HUDEP-2 (cell line): ENCODE data around the gene CEP350.

Experiments used
- DNase-seq, 76 experiments: peaks; one replicate each; lab custom pipeline; 2025; ENCODE audit not compliant: unreplicated experiment in 76 of 76; lab: John Stamatoyannopoulos, UW

The CEP350 gene

DNA sequence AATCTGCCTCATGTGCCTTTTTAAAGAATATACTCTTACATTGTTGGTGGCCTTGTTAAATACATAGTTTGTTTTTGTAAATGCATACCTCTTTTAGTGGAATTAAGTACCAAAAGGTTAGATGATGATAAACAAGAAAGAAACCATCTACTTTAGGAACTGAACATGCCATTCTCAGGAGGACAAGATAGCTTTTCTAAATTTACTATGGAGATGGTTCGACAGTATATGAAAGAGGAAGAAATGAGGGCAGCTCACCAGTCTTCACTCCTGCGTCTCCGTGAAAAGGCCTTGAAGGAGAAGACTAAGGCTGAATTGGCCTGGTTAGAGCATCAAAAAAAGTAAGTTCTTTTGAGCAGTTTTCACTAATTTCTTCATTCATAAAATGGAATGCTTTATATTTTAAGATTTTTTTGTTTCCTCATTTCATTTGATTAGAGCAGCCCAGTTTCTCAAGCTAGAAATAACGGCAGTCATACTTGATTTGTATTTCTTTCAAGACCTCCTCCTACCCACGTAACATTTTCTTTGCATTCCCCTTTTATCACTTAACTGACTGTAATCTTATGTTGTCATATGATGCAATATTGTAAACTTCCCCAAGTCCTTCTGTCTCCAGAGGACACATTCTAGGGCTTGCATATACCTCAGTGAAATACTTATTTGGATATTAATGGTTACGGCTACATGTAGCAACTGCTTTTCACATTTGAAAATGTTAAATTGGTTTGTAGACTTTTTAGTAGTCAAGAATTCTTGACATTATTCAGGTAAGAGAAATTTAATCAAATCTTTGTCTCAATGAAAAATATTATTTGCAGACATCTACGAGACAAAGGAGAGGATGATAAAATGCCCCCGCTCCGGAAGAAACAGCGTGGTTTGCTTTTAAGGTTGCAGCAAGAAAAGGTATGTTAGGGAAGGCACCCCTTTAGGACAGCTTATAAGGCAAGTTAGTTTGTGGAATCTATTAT lies 99.3 kb downstream of the CEP350 start:
- no peak for DNase-seq

DNA sequence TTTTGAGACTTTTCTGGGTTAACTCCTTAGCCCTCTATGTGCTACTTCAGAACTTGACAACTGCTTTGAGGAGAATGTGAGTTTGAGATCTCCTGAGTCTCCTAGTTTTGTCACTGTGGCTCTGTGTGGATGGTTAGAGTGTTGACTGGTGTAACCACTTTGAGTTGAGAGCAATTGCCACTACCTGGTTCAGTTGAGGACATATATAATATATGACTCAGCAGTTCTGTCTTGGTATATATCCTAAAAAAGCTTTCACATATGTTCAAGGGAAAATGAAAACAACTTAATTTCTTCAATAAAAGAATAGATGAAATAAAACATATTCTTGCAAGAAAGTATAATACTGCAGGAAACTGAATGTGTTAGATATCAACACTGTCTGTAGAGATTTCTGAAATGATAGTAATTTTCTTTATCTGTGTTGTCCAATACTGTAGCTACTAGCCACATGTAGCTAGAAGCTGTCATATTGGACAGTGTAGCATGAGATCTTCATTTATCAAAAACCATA lies 103.3 kb downstream of the CEP350 start:
- peak in 7 of 76 experiments; percentile 1 to 18 (median 6) for DNase-seq

DNA sequence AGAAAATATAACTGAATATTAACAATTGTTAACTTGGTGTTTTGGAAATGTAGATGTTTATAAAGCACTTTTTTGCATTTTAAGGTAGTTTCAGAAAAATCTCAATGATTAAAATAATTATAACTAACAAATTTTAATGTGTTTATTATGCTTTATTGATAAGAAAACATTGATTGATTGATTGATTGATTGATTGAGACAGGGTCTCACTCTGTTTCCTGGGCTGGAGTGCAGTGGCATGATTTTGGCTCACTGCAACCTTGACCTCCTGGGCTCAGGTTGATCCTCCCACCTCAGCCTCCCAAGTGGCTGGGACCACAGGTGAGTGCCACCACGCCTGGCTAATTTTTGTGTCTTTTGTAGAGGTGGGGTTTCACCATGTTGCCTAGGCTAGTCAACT lies 106.4 kb downstream of the CEP350 start:
- no peak for DNase-seq

DNA sequence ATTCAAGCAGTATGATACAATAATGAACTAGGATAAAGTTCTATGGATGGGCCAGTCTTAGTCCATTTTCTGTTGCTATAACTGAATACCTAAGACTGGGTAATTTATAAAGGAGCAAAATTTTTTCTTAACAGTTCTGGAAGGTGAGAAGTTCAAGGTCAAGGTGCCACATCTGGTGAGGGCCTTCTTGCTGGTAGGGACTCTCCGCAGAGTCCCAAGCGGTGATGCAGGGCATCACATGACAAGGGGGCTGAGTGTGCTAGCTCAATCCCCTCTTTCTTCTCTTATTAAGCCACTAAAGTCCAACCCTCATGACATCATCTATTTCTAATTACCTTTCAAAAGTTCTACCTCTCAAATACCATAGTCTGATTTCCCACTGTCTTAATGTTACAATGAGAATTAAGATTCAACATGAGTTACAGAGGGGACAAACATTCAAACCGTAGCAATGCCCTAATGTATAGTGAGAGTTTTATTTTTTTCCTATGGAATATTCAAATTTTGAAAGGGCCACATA lies 107.9 kb downstream of the CEP350 start:
- DNase-seq, result no peak

DNA sequence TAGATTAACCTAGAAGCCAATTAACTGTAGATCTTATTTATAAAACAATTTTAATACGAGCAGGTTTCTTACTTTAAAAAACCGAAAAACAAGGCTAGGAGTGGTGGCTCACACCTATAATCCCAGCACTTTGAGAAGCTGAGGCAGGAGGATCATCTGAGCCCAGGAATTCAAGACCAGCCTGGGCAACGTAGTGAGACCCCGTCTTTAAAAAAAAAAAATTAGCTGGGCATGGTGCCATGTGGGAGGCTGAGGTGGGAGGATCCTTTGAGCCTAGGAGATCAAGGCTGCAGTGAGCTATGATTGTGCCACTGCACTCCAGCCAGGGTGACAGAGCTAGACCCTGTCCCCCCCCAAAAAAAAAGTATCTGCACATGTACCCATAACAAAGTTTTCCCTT lies 110.8 kb downstream of the CEP350 start:
- no peak for DNase-seq

DNA sequence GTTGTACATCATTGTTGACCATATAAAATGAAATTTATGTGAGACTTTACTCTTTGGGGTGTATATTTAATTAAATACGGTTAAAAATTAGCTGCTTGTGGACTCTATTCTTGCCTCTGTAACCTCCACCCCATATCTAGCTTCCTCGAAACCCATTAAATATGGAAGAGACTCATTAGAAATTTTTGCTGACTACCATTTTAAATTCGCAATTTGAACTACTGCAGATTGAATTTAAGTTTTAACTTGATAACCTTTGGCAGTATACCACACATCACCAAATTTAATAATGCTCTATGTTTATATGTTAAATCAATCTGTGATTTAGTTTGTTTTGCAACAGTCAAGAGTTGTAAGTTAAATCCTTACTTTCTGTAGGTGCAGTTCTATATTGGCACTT lies 111.5 kb downstream of the CEP350 start:
- no peak for DNase-seq

DNA sequence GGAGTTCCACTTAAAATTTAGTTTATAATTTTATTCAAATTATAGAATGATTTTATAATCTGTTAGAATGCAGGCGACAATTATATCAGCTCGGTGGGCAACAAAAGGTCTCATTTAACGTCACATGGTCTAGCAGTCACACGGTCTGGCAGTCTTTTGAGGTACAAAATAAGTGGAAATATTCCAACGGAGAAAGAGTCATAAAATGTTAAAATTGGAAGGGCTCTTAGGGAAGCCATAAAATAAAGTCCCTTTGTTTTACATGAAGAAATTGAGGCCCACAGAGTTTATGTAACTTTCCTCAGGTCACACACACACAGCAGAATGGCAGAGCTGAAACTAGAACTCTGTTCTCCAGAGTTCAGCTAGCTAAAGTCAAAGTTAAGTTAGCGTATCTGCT lies 115.7 kb downstream of the CEP350 start:
- no peak for DNase-seq

DNA sequence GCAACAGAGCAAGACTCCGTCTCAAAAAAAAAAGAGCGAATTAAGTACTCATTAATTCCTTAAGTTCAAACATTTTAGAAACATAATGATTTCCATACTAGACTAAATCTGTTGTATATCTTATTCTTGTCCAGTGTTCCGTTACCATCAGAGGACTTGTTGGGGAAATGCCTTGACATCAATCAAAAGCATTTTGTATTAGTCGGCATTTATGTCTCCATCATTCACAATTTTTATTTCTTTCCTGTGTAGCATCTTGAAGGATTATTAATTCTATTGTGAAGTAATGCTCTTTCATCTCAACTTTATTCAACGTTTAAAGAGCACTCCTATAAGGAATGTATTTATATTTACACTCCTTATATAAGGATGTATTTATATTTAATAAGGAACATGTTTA lies 117.1 kb downstream of the CEP350 start:
- no peak for DNase-seq

DNA sequence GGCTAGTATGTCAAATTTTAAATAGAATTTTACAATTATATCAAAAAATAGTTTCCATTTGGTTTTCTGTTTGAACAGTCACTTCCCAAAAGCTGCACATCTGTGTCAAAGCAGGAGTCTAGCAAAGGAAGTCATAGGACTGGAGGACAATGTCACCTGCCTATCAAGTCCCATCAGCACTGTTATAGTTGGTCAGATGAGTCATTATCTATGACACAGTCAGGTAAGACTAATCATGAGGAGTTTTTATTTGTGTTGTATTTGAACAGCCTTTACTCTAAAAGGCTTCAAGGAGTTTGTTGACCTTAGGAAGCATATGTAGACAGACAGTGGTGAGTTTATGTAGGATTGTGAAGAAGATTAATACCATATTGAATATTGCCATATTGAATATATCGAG lies 125.8 kb downstream of the CEP350 start:
- peak in 1 of 76 experiments; percentile 0 for DNase-seq

DNA sequence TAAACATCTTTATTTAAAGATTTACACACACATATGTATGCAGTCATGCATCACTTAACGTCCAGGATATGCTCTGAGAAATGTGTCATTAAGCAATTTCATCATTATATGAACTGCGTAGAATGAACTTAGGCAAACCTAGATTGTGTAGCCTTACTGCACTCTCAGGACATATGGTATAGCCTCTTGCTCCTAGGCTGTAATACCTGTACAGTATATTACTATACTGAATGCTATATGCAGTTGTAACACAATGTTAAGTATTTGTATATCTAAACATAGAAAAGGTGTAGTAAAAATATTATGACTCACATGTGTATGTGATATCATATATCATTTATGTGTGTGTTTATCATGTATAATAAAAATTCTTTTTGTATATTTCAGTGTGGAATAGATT lies 126.9 kb downstream of the CEP350 start:
- DNase-seq, result no peak

DNA sequence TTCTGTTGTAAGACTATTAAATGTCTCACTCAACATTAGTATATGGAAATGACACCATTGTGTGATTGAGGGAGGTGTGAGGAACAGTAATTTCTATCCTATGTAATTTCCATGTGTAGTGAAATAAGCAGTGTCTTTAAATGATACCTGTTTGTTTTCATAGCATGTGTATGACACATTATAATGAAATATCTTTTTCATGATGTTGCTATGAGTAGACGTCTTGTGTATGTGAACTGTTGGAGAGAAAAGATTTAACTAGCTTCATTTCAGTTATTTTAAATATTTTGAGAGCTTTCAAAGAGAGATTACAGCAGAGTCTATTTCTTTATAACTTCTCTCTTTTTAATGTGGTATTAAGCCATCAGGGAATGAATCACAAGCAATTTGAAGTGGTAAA lies 128.6 kb downstream of the CEP350 start:
- DNase-seq, result no peak

DNA sequence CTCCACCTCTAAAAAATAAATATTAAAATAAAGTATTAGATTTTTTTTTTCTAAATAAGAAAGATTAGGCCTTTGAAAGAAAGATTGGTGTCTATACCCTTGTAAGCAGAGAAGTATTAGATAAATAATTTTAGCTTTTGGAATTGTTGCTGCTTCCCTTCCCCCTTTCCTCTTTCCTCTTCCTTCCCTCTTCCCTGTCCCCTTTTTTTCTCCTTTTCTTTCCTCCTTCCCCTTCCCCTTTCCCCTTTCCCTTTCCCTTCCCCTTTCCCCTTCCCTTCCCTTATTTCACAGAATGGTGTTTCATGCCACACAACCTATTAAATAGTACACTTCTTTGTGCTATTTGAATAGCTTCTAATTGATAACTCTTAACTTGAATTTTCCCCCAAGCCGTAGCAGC lies 130.3 kb downstream of the CEP350 start:
- no peak for DNase-seq

DNA sequence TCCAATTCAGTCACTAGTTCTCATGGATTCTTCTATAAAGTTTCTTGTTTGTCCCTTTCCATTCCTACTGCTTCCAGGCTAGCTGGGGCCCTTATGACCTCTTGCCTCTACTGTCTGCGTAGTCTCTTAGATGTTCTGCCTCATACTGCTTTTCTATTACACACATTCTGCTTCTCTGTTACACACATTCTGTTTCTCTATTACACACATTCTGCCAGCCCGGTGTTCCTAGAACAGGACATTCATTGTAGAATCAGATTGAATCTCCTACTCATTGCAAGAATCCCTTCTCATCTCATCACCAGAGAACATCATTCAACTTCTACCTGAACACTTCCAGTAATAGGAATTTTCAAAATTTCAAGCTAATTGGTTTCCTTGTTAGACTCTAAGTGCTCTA lies 130.7 kb downstream of the CEP350 start:
- no peak for DNase-seq

DNA sequence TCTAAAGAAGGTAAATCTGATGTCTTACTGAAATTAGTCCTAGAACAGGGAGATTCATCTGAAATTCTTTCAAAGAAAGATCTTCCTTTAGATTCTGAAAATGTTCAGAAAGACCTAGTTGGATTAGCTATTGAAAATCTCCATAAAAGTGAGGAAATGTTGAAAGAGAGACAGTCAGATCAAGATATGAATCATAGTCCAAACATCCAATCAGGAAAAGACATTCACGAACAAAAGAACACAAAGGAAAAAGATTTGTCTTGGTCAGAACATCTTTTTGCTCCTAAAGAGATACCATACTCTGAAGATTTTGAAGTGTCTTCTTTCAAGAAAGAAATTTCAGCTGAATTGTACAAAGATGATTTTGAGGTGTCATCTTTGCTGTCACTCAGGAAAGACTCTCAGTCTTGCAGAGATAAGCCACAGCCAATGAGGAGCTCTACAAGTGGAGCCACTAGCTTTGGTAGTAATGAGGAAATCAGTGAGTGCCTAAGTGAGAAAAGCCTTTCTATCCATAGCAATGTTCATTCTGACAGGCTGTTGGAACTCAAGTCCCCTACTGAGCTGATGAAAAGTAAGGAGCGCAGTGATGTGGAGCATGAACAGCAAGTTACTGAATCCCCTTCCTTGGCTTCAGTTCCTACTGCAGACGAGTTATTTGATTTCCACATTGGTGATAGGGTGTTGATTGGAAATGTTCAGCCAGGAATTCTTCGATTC lies 138.5 kb downstream of the CEP350 start:
- DNase-seq, result no peak

DNA sequence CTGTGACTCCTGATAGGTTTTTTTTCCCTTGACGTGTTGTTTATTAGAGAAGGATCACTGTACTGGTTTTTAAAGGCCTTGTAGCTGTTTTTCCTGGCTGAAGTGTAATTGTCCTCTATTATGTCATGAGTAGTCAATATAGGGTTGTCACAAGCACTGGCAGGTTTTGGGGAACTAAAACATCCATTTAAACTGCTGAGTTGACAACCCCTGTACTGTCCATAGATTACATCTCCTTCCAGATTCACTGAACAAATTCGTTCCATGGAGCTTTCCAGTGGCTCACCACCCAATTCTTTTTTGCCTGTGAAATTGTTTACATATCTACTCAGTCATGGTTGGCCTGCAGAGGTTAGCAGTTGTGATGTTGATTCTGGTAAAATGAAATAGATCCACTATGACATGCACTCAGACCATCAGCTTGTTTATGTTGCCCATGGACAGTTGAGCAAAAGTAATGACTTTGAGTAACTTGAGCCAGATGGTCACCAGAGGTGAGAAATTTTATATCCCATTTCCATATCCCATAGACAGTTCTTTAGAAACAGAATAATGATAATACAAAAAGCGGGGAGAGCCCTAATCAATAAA lies 140.2 kb downstream of the CEP350 start:
- no peak for DNase-seq

DNA sequence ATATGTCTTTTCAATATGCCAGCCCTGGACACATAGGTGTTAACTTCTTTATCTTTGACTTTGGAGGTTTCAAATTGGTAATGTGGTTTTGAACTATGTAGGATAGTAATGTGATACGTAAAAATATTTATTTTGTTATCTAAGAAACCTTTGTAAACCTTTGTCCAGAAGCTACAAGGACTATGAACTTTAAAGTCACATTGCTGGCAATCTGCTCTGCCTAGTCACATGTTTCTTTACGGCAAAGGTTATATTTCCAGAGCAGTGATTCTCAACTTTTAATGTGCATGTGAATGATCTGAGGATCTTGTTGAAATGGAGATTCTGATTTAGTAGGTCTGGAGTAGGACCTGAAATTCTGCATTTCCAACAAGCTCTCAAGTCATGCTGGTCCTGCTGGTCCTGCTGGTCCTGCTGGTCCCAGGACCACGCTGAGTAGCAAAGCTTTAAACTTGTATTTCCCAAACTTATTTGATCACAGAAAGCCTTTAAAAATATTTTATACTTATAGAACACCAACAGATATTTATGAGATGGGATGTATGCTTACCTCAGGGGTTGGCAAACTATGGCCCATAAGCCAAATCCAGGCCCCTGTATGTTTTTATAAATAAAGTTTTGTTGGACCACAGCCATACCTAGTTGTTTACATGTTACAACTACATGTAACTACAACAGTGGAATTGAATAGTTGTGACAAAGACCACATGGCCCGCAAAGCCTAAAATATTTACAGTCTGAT lies 142.1 kb downstream of the CEP350 start:
- no peak for DNase-seq

DNA sequence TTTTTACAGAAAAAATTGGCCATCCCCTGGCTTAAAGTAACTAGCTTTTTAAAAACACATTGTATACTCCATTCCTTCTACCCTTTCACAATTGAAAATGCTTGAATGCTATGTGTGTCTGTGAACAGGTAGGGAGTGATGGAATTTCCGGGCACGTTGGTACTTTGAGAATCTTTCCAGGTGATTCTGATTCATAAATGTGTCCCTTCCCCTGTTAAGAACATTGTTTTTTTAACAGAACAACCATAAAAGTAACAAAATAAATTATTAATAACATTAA lies 142.7 kb downstream of the CEP350 start:
- no peak for DNase-seq

DNA sequence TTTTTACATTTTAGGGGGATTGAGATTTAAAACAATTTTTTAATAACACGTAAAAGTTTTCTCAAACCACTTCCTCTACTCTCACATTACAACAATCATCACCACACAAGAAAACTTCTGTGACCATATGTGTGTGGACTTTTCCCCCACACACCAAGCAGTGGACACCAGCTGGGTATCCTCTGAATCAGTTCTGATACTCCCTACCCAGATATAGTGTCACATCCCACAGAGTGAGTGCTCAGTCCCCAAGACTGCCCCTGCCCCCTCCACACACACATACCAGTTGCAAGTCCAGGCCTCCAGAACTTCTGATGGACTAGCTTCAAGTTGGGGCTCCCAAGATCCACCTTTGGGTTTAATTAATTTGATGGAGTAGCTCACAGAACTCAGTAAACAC lies 146.8 kb downstream of the CEP350 start:
- no peak for DNase-seq

DNA sequence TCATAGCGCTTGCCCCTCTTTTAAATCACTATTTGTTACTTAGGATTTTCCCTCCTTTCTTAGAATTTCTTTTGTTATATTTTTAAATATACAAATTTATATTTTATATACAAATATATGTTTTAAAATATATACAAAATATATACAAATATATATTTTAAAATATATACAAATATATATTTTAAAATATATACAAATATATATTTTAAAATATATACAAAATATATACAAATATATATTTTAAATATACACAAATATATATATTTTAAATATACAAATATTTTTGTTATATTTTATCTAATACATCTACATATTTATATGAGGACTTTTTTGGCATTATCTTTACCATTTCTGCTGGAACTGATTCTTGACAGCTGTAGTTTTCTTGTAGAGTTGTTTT lies 149.2 kb downstream of the CEP350 start:
- DNase-seq, result no peak

DNA sequence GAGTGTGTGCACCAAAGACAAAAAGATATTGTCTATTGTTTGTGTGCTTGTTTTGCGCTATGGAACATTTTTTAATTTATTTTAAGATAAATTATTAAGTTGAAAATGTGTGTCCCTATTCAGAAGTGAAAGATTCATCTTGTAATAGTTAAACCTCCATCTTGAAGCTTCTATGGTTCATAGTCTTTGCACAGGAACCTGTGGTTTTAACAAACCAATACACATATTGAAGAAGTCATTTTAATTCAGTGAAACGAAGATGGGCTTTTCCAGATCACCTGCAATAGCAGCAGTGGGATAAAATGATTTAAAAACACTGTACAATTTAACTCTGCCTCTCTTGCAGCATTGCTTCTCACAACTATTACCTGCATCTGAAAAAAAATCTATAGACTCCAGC lies 157.5 kb downstream of the CEP350 start:
- no peak for DNase-seq
